ENCODE data around the gene FTSJ3. TPM values are rescaled to one million over a fixed set of nuclear protein-coding genes. Genes with fewer than 3 reads are reported as not detected.

The FTSJ3 gene
- total and polyA plus RNA-seq, 10 of the 15 experiments (the other 5 are each of a cell fraction or from before 2014, with no cell fraction given): 17.2 to 79.2 (median 50.4) TPM

DNA sequence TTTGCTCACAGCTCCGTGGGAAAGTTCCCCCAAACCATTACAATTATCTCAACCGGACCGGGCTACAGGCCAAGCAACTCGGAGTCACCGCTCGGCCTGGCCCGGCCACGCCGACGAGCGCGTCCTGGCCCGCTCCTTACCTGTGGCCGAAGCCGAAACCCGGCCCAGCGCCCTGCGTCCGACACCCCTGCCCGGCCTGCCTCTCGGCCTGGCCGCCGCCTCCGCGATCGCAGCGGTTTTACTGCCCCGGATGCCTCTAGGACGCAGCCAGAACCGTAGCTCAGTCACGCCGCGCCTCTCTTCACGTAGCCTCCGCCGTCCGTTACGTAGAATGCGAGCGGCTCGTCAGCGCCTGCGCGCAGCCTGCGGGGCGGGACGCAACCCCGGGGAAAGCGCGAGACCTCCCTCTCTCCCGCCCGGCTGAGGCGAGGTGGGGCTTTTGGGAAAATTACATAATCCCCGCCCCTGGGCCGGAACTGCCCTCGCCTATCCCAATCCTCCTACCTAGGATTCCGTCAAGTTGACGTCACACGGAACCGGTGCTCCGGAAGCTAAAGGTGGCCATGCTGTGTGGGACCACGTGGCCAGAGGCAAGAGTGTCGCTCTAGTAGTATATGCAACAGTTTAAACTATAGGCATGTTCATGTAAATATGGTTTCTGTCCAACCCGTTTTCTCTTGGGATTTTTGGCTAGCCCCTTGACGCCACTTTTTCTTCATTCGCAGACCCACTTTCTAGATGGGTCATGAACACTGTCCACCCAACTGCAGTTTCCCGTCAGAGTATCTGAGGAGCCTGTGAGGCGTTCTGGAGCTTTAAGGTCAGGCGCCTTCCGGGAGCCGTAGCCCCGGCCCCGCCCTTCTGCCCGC is 54.0 kb downstream of the FTSJ3 start, which contains the start of gene CCDC47 (continued):
- TF ChIP-seq JUND (IDR thresholded peaks at IDR 0.05; ENCODE audit: low read depth, low read length) (no peak), TCF7 (IDR thresholded peaks at IDR 0.05; ENCODE audit: borderline replicate concordance) (no peak), ZNF207 (IDR thresholded peaks at IDR 0.05; ENCODE audit: borderline replicate concordance) (peak; percentile 80; the same call in 1 of the 2 replicates), CHD2 (IDR thresholded peaks at IDR 0.05; ENCODE audit: borderline replicate concordance, low read depth, low read length) (peak; percentile 96), ZNF24 (IDR thresholded peaks at IDR 0.05) (no peak), RELA (IDR thresholded peaks at IDR 0.05; ENCODE audit: borderline replicate concordance, partially characterized antibody) (peak; percentile 68), STAT3 (IDR thresholded peaks at IDR 0.05; ENCODE audit: low read depth, low read length) (no peak), IKZF2 (IDR thresholded peaks at IDR 0.05) (peak; percentile 82 to 87), CHD1 (IDR thresholded peaks at IDR 0.05; ENCODE audit: low read depth, low read length) (no peak; the same call in 1 of the 2 replicates), IKZF1 (conservative IDR thresholded peaks at IDR 0.05) (peak; percentile 93), SMAD1 (IDR thresholded peaks at IDR 0.05; ENCODE audit: low read depth, partially characterized antibody) (peak; percentile 85), SIX5 (IDR thresholded peaks at IDR 0.05; ENCODE audit: low read depth, low read length, severe bottlenecking) (peak; percentile 38), NBN (IDR thresholded peaks at IDR 0.05) (peak; percentile 94), PAX8 (IDR thresholded peaks at IDR 0.05) (no peak; the same call in 1 of the 2 replicates)
- TF ChIP-seq, protein P1, sequence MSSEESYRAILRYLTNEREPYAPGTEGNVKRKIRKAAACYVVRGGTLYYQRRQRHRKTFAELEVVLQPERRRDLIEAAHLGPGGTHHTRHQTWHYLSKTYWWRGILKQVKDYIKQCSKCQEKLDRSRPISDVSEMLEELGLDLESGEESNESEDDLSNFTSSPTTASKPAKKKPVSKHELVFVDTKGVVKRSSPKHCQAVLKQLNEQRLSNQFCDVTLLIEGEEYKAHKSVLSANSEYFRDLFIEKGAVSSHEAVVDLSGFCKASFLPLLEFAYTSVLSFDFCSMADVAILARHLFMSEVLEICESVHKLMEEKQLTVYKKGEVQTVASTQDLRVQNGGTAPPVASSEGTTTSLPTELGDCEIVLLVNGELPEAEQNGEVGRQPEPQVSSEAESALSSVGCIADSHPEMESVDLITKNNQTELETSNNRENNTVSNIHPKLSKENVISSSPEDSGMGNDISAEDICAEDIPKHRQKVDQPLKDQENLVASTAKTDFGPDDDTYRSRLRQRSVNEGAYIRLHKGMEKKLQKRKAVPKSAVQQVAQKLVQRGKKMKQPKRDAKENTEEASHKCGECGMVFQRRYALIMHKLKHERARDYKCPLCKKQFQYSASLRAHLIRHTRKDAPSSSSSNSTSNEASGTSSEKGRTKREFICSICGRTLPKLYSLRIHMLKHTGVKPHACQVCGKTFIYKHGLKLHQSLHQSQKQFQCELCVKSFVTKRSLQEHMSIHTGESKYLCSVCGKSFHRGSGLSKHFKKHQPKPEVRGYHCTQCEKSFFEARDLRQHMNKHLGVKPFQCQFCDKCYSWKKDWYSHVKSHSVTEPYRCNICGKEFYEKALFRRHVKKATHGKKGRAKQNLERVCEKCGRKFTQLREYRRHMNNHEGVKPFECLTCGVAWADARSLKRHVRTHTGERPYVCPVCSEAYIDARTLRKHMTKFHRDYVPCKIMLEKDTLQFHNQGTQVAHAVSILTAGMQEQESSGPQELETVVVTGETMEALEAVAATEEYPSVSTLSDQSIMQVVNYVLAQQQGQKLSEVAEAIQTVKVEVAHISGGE (CRISPR knock-in tag; IDR thresholded peaks at IDR 0.05): no peak
- TF ChIP-seq, protein P2, sequence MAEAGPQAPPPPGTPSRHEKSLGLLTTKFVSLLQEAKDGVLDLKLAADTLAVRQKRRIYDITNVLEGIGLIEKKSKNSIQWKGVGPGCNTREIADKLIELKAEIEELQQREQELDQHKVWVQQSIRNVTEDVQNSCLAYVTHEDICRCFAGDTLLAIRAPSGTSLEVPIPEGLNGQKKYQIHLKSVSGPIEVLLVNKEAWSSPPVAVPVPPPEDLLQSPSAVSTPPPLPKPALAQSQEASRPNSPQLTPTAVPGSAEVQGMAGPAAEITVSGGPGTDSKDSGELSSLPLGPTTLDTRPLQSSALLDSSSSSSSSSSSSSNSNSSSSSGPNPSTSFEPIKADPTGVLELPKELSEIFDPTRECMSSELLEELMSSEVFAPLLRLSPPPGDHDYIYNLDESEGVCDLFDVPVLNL (IDR thresholded peaks at IDR 0.05; ENCODE audit: low read depth, low read length): peak; percentile 68
- TF ChIP-seq, protein P3, sequence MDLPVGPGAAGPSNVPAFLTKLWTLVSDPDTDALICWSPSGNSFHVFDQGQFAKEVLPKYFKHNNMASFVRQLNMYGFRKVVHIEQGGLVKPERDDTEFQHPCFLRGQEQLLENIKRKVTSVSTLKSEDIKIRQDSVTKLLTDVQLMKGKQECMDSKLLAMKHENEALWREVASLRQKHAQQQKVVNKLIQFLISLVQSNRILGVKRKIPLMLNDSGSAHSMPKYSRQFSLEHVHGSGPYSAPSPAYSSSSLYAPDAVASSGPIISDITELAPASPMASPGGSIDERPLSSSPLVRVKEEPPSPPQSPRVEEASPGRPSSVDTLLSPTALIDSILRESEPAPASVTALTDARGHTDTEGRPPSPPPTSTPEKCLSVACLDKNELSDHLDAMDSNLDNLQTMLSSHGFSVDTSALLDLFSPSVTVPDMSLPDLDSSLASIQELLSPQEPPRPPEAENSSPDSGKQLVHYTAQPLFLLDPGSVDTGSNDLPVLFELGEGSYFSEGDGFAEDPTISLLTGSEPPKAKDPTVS (IDR thresholded peaks at IDR 0.05; ENCODE audit: low read depth, low read length): no peak
- TF ChIP-seq, protein P4, sequence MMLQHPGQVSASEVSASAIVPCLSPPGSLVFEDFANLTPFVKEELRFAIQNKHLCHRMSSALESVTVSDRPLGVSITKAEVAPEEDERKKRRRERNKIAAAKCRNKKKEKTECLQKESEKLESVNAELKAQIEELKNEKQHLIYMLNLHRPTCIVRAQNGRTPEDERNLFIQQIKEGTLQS (IDR thresholded peaks at IDR 0.05; ENCODE audit: borderline replicate concordance, extremely low read depth, low read depth, low read length): peak; percentile 55; the same call in 1 of the 2 replicates
- TF ChIP-seq, protein P5, sequence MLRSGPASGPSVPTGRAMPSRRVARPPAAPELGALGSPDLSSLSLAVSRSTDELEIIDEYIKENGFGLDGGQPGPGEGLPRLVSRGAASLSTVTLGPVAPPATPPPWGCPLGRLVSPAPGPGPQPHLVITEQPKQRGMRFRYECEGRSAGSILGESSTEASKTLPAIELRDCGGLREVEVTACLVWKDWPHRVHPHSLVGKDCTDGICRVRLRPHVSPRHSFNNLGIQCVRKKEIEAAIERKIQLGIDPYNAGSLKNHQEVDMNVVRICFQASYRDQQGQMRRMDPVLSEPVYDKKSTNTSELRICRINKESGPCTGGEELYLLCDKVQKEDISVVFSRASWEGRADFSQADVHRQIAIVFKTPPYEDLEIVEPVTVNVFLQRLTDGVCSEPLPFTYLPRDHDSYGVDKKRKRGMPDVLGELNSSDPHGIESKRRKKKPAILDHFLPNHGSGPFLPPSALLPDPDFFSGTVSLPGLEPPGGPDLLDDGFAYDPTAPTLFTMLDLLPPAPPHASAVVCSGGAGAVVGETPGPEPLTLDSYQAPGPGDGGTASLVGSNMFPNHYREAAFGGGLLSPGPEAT (IDR thresholded peaks at IDR 0.05; ENCODE audit: low read depth): peak; percentile 92
- TF ChIP-seq, protein P6, sequence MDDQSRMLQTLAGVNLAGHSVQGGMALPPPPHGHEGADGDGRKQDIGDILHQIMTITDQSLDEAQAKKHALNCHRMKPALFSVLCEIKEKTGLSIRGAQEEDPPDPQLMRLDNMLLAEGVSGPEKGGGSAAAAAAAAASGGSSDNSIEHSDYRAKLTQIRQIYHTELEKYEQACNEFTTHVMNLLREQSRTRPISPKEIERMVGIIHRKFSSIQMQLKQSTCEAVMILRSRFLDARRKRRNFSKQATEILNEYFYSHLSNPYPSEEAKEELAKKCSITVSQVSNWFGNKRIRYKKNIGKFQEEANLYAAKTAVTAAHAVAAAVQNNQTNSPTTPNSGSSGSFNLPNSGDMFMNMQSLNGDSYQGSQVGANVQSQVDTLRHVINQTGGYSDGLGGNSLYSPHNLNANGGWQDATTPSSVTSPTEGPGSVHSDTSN (IDR thresholded peaks at IDR 0.05; ENCODE audit: insufficient replicate concordance, low read depth, low read length): no peak
